DOHH2 (cell line): ENCODE measurements around the gene DCDC2C.

Experiments
- H3F3A ChIP-seq: fragments of 200-600 bp; sonication (generic), shearing (Covaris generic); 2 replicates; pipeline ENCODE4 v1.6.0; 2016; ENCODE audit warnings: antibody characterized with exemption, mild to moderate bottlenecking; ENCODE audit not compliant: control insufficient read depth, insufficient read depth
- H3K27ac ChIP-seq: fragments of 200-600 bp; sonication (generic); 2 replicates; pipeline ENCODE4 v1.5.1; 2014; ENCODE audit warnings: low read depth, mild to moderate bottlenecking, low read length, moderate library complexity
- H3K27me3 ChIP-seq: fragments of 200-600 bp; sonication (generic); 2 replicates; pipeline ENCODE4 v1.6.1; 2014; ENCODE audit warnings: mild to moderate bottlenecking, low read length, mixed read lengths; ENCODE audit not compliant: control insufficient read depth
- H3K36me3 ChIP-seq: fragments of 200-600 bp; sonication (generic); 2 replicates; pipeline ENCODE4 v1.6.1; 2014; ENCODE audit warnings: mild to moderate bottlenecking, low read length, moderate library complexity, mixed read lengths; ENCODE audit not compliant: control insufficient read depth
- H3K4me1 ChIP-seq: fragments of 200-600 bp; sonication (generic); 2 replicates; pipeline ENCODE4 v1.6.1; 2014; ENCODE audit warnings: mild to moderate bottlenecking, low read length, mixed read lengths; ENCODE audit not compliant: control insufficient read depth
- H3K4me2 ChIP-seq: fragments of 200-600 bp; sonication (generic); 2 replicates; pipeline ENCODE4 v1.6.0; 2014; ENCODE audit warnings: mild to moderate bottlenecking, low read length, moderate library complexity
- H3K4me3 ChIP-seq: fragments of 200-600 bp; sonication (generic); 2 replicates; pipeline ENCODE4 v1.5.1; 2014; ENCODE audit warnings: mild to moderate bottlenecking, low read length, mixed read lengths
- H3K79me2 ChIP-seq: fragments of 200-600 bp; sonication (generic); 2 replicates; pipeline ENCODE4 v1.6.1; 2014; ENCODE audit warnings: mild to moderate bottlenecking, low read length, mixed read lengths; ENCODE audit not compliant: control insufficient read depth
- H3K9me2 ChIP-seq: fragments of 200-600 bp; sonication (generic); replicated peaks from 2 replicates; pipeline ENCODE4 v1.6.1; 2014; ENCODE audit warnings: mild to moderate bottlenecking, low read length, mixed read lengths; ENCODE audit not compliant: control insufficient read depth
- H3K9me3 ChIP-seq: fragments of 200-600 bp; sonication (generic); 2 replicates; pipeline ENCODE4 v1.6.1; 2014; ENCODE audit warnings: antibody characterized with exemption, low read length, mixed read lengths; ENCODE audit not compliant: control insufficient read depth, insufficient read depth
- H4K20me1 ChIP-seq: fragments of 200-600 bp; sonication (generic); 2 replicates; pipeline ENCODE4 v1.6.0; 2014; ENCODE audit warnings: low read depth, mild to moderate bottlenecking, antibody characterized with exemption, low read length, moderate library complexity; ENCODE audit not compliant: control insufficient read depth, insufficient read depth
- EZH2phosphoT487 ChIP-seq: fragments of 200-600 bp; sonication (generic); IDR thresholded peaks from 2 replicates; pipeline ENCODE4 v1.6.1; 2017; ENCODE audit warnings: borderline replicate concordance, mild to moderate bottlenecking, antibody characterized with exemption, low read length, moderate library complexity, mixed read lengths
- TF ChIP-seq, protein P1 (sequence below): fragments of 200-600 bp; sonication (generic); IDR thresholded peaks from one replicate; pipeline ENCODE4 v1.5.1; 2014; ENCODE audit warnings: antibody characterized with exemption, mild to moderate bottlenecking, low read depth, low read length; ENCODE audit not compliant: poor library complexity, severe bottlenecking

DCDC2C gene

DNA sequence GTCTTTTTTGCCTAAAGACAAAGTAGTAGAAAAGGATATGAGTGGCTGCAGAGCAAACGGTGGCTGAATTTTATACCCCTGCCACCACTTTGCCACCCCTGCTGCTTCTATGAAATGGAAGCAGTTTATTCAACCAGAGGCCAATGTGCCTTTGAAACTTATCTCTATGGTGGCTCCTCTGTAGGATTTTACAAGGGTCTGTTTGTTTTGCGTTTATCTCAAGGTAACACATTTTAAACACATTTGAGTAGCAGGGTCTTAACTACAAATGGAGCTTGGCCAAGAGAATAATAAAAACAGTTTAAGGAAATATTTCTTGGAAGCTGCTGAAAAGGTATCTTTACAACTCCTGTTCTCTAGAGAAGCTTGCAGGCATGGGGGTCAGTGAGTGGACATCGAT, 39.3 kb upstream of the DCDC2C start:
- H3K4me1 ChIP-seq = peaks cover 22% of the 10 kb centered on the region

DNA sequence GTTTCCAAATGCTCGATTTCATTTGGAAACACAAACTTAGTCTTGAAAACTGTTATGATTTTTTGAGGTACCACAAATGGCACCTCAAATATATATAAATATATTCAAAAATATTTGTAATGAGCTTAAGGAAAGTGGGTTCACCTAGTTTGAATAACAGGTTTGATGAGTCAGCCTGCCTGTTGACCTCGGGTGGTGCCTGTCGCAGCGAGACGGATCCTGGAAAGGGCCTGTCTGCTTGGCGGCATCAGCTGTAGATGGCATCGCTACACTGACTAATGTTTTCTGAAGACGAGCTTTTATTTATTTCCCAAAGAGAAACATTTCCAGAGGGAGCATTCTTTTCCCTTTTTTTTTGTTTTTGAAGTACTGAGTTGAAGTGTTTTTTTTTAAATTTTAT, 38.5 kb upstream of the DCDC2C start:
- no peak overlapping the region for H3K27ac ChIP-seq
- no peak overlapping the region for H3K4me3 ChIP-seq
- no peaks in the 10 kb centered on the region for H3F3A ChIP-seq
- H3K27me3 ChIP-seq = no peaks in the 10 kb centered on the region
- H3K9me3 ChIP-seq = no peaks in the 10 kb centered on the region
- no peaks in the 10 kb centered on the region for H4K20me1 ChIP-seq
- H3K79me2 ChIP-seq = no peaks in the 10 kb centered on the region
- H3K4me1 ChIP-seq = peaks cover 22% of the 10 kb centered on the region
- H3K4me2 ChIP-seq = no peak overlapping the region
- no peaks in the 10 kb centered on the region for H3K36me3 ChIP-seq
- TF ChIP-seq EZH2phosphoT487 = no peak
- TF ChIP-seq, protein P1, sequence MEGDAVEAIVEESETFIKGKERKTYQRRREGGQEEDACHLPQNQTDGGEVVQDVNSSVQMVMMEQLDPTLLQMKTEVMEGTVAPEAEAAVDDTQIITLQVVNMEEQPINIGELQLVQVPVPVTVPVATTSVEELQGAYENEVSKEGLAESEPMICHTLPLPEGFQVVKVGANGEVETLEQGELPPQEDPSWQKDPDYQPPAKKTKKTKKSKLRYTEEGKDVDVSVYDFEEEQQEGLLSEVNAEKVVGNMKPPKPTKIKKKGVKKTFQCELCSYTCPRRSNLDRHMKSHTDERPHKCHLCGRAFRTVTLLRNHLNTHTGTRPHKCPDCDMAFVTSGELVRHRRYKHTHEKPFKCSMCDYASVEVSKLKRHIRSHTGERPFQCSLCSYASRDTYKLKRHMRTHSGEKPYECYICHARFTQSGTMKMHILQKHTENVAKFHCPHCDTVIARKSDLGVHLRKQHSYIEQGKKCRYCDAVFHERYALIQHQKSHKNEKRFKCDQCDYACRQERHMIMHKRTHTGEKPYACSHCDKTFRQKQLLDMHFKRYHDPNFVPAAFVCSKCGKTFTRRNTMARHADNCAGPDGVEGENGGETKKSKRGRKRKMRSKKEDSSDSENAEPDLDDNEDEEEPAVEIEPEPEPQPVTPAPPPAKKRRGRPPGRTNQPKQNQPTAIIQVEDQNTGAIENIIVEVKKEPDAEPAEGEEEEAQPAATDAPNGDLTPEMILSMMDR = no peak
- no peaks in the 10 kb centered on the region for H3K9me2 ChIP-seq

More for the DNA sequence above, 39.3 kb upstream of the DCDC2C start:
- Histone ChIP-seq H3K27me3 (no peaks in the 10 kb centered on the region), H3K27ac (no peak overlapping the region), H3K4me3 (no peak overlapping the region), H3K36me3 (no peaks in the 10 kb centered on the region), H3K4me2 (no peak overlapping the region), H3K79me2 (no peaks in the 10 kb centered on the region), H4K20me1 (no peaks in the 10 kb centered on the region), H3F3A (no peaks in the 10 kb centered on the region), H3K9me3 (no peaks in the 10 kb centered on the region), H3K9me2 (no peaks in the 10 kb centered on the region)
- TF ChIP-seq, protein P1 = no peak
- TF ChIP-seq EZH2phosphoT487 = no peak

DNA sequence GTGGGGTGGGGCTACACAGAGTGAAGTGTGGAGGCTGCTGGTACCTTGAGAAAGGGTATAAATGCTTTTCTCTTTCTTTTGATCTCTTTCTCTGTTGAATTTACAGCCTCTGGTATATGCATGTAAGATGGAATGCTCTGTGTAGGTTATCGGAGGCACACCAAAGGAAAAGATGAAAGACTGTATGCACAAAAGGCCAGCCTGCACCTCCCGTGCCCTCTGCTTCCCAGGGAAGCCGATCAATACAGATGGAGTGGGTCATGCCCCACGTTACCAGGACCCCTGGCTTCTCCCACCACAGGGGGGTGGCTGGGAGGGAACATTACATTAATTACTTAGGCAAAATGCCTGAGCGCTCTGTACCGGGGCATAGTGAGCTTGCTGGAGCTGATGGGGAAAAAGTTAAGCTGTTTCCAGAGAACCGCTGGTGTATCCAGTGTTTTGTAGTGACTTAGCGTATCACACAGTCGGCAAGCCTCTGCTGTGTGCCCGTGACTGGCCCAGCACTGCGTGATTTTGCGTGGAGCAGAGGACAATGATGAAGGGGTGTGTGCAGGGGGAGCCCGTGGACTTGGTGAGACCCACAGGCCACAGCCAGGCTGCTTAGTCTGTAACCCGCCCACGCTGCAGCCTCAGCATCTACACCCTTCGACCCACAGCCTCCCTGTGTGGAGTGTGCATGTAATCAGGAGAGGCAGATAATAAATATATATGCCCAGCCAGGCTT, 37.3 kb upstream of the DCDC2C start:
- H3K27me3 ChIP-seq = no peaks in the 10 kb centered on the region
- H3K4me2 ChIP-seq = no peak overlapping the region
- H3K27ac ChIP-seq = no peak overlapping the region
- no peaks in the 10 kb centered on the region for H3K9me3 ChIP-seq
- no peaks in the 10 kb centered on the region for H4K20me1 ChIP-seq
- no peak for TF ChIP-seq EZH2phosphoT487
- TF ChIP-seq, protein P1 = no peak
- H3K79me2 ChIP-seq = no peaks in the 10 kb centered on the region
- no peaks in the 10 kb centered on the region for H3F3A ChIP-seq
- no peaks in the 10 kb centered on the region for H3K9me2 ChIP-seq
- H3K36me3 ChIP-seq = no peaks in the 10 kb centered on the region
- H3K4me3 ChIP-seq = no peak overlapping the region
- peaks cover 22% of the 10 kb centered on the region for H3K4me1 ChIP-seq
